LHCN-M2 (cell line): ENCODE data around the gene ANKDD1B. TPM values are rescaled to one million over a fixed set of nuclear protein-coding genes. Genes with fewer than 3 reads are reported as not detected.
A peak's percentile ranks its signal among the peaks of the same experiment; 100 is the strongest.

ENCODE experiments used
- DNase-seq: peaks from one replicate; pipeline ENCODE4 v3.0.0-alpha.2; 2012; ENCODE audit warnings: low read depth
- total RNA-seq: library from RNA; depleted of rRNA; stranded (reverse); fragments of >200 nt; gene quantifications from 2 replicates; pipeline ENCODE4 v1.2.3, GENCODE V29; 2014

ANKDD1B gene
- total RNA-seq, 1 experiment from 2014 or later = 0.17 TPM

GRCh38 chr5:75616371-75616881 is 5.2 kb downstream of the ANKDD1B start:
- DNase-seq = no peak

GRCh38 chr5:75616971-75617621 is 5.8 kb downstream of the ANKDD1B start:
- no peak for DNase-seq

- DNase-seq = no peak
These were observed 6.6 kb downstream of the ANKDD1B start for GRCh38 chr5:75617736-75618352.

GRCh38 chr5:75620184-75620959 is 9.1 kb downstream of the ANKDD1B start:
- no peak for DNase-seq

- DNase-seq = peak; percentile 29
These were observed 11.3 kb downstream of the ANKDD1B start for GRCh38 chr5:75622564-75622963.

GRCh38 chr5:75623846-75624245 is 12.6 kb downstream of the ANKDD1B start:
- DNase-seq = no peak

- DNase-seq = no peak
These were observed 15.7 kb downstream of the ANKDD1B start for GRCh38 chr5:75626959-75627358.

GRCh38 chr5:75627801-75628200 is 16.5 kb downstream of the ANKDD1B start:
- DNase-seq = no peak

GRCh38 chr5:75630875-75631274 is 19.6 kb downstream of the ANKDD1B start:
- no peak for DNase-seq

GRCh38 chr5:75632321-75632720 is 21.1 kb downstream of the ANKDD1B start:
- no peak for DNase-seq

GRCh38 chr5:75637949-75638348 is 26.7 kb downstream of the ANKDD1B start:
- DNase-seq = no peak

GRCh38 chr5:75639535-75640311 is 28.5 kb downstream of the ANKDD1B start:
- no peak for DNase-seq

GRCh38 chr5:75640395-75640794 is 29.1 kb downstream of the ANKDD1B start:
- peak; percentile 46 for DNase-seq

- DNase-seq = no peak
These were observed 29.6 kb downstream of the ANKDD1B start for GRCh38 chr5:75640826-75641225.

- DNase-seq = no peak
These were observed 37.5 kb downstream of the ANKDD1B start for GRCh38 chr5:75648712-75649111.

- no peak for DNase-seq
These were observed 40.5 kb downstream of the ANKDD1B start for GRCh38 chr5:75651575-75652238.

- no peak for DNase-seq
These were observed 42.3 kb downstream of the ANKDD1B start for GRCh38 chr5:75653521-75653920.

GRCh38 chr5:75654693-75655295 is 43.5 kb downstream of the ANKDD1B start:
- no peak for DNase-seq

GRCh38 chr5:75656311-75657003 is 45.2 kb downstream of the ANKDD1B start:
- peak; percentile 33 for DNase-seq
